Measurements from ENCODE around the gene PCGF3.
A peak's percentile ranks its signal among the peaks of the same experiment; 100 is the strongest.
"Not testable (repeated sequence)": the region's sequence is repeated elsewhere in the genome, so short reads cannot be mapped to it uniquely, and the experiment has no call there.

Gene PCGF3

DNA sequence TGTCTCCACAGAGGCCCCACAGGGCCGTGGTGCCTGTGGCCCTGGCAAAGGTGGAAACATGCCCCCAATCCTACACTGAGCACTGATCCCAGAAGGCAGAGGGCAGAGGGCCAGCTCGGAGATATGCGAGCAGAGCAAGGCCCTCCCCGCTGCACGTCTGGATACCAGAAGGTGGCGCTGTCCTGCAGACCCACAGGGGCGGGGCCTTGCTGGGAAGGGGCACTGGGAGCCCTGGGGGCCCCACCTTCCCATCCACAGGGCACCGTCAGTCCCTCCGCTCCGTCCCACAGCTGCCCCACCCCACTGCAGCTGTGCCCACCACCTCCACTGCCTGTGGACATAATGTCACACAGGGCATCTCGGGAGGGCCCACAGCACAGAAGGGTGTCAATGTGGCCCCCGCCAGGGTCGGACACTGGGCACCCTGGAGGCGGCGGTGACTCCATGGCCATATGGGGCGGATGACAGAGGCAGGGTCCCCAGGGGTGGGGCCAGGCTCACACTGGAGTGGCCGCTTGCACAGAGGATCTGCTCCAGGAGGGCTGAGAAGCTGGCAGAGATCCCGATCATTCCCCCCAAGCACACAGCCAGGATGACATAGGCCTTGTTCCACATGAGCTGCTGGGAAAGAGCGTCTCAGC lies 21.5 kb upstream of the PCGF3 start:
- DNase-seq, result peak; percentile 19

DNA sequence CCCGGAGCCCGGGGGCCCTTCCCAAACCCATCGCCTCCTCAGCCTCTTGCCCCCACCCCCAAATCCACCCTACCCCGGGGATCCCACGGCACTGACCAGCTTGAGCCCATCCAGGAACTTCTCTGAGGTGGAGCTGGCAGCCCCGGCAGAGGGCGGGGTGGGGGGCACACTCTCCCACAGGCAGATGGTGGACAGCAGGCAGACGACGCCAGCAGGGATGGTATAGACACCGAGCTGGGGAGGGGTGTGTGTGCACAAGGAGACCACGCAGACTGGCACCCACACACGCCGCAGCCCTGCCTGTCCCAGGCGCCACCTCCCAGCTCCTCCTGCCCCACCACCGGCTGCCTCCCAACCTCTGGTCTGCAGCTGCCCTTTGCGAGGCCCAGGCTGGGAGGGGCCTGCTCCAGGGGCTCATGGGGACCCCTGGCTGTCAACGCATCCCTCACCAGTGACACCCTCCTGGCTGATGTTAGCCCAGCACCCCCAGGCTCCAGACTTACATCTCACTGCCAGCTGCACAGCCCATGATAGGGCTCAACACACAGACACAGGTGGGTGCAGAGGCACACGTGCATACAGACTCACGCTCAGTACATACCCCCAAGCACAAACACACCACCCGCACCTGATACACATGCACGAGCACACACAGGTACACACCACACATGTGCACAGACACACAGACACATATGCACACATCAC lies 20.9 kb upstream of the PCGF3 start:
- no peak for DNase-seq

DNA sequence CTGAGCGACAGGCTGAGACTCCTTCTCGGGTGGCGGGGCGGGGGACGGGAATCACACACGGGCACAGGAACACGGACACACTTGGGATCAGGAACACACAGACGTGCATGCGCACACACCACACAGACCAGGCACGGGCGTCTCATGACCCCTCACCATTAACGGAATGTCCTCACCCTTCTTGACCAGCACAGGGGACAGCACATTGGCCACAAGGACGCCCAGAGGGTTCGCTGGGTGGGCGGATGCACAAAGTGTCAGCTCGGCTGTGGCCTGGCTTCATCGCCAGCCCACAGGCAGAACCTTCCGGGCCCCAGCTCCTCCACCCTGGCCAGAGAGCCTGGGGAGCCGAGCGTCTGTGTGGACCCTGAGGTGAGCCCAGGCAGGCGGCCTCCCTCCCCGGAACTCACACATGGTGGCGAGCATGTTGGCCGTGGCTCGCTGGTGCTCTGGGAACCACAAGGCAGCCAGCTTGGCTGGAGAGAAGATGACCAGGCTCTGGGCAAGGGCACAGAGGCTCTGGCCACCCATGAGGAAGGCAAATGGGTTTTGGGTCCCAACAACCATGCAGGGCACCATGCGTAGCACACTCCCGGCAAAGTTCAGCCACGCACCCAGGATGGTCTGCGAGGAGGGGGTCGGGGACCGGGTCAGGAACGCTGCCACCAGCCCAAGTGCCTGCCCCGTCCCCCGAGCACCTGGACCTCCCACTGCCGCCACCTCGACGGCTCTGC lies 19.8 kb upstream of the PCGF3 start:
- no peak for DNase-seq

DNA sequence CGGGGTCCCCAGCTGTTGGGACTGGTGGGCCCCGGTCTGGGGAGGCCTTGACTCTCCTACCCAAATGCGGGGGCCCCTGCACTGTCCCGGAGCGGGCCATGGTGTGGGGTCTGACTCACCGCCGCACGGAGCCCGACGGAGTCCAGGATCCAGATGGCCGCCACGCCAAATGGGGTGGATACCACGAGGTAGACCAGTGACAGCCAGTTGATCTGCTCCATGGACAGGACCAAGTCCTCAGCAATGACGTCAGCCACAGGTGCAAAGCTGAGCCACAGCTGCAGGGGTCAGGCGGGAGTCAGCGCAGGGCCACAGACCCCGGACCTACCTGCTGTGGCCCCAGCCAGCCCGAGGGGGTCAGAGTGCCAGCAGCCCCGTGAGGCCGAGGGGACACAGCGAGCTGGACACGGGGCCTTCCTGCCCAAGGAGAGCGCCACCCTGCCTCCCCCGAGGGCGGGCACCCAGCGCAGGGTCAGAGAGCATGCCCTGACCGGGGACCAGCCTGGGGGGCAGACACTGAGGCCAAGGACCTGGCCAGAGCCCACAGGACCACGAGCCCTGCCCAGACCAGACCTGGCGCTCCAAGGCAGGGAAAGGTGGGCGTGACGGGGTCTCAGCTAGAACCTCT lies 19.1 kb upstream of the PCGF3 start:
- no peak for DNase-seq

GRCh38 chr4:687048-687970 lies 18.3 kb upstream of the PCGF3 start:
- DNase-seq, result peak; percentile 88

DNA sequence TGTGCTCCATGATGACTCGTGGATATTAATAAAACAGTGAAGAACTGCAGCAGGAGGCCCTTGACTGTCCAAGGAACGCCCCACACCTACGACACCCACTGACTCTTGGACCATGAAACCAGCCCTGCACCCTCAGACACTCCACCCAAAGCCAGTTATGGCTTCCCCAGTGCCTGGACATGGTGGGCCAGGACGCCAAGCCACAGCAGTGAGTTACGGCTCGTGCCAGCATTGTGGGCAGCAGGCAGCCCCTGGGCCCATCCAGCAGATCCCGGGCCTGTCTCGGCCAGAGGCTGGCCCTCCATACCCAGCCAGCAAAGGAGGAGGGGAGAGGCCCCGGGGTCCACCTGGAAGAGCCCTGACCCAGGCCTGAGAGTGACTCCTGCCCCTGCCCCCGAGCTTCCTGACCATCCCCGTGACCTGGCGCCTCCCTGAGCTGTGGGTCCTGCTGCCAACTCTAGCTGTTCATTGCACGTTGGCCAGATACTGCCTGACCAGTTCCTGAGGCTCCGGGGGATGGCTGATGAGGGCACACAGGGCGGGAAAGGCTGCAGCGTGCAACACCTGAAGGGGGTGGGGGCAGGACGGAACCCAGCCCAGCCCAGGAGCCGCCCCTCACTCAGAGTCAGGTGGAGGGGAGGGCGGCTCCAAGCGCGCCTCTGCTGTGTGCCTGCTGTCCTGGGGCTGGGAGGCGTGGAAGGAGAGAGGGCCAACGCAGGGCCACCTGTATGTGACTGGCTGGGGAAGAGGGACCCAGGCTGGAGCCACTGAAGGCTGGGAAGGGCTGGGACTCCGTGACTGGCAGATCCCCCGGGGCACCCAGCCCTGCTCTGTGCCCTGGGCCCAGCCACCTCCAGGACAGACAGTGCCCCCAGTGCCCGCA lies 17.4 kb upstream of the PCGF3 start:
- no peak for DNase-seq

DNA sequence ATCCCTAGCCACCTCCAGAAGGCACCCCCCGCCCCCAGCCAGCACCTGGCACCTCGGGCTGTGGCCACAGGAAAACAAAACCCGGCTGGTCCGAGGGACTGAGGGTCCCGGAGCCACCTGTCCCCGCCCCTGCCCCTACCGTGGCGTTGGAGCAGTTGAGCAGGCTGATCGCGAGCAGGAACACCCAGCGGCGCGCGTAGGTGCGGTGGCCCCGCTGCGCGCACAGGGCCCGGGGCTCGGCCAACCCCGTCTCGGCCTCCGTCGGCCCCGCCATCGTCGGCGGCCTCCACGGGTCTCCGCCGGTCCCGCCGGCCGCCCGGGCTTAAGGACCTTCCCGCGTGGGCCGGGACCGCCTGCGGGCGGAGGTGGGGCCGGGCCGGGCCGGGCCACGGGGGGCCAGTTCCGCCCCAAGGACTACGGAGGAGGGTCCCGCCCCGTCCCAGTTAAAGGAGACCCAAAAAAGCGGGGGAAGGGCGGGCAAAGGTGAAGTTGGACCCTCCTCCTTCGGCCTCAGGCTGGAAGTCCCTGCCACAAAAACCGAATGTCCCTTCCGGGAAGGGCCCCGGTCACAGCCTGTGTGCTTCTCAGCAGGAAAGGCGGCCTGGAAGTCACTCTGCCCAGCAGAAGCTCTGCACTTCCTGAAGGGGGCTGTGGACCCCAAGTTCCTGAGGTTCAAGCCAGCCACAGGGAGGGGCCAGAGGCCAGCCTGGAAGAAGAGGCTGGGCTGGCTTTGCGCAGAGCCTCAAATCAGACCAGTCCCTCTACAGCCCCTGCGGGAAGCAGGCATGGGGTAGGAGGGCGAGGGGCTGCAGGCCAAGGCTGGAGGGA lies 16.6 kb upstream of the PCGF3 start, which contains the start of gene SLC49A3:
SLC49A3 (minus strand) TSS at position 298 of the 828 bp plus-strand sequence; CDS start at position 274, 24 bp downstream.
- DNase-seq, result no peak

GRCh38 chr4:689723-690122 lies 15.9 kb upstream of the PCGF3 start:
- DNase-seq, result no peak

DNA sequence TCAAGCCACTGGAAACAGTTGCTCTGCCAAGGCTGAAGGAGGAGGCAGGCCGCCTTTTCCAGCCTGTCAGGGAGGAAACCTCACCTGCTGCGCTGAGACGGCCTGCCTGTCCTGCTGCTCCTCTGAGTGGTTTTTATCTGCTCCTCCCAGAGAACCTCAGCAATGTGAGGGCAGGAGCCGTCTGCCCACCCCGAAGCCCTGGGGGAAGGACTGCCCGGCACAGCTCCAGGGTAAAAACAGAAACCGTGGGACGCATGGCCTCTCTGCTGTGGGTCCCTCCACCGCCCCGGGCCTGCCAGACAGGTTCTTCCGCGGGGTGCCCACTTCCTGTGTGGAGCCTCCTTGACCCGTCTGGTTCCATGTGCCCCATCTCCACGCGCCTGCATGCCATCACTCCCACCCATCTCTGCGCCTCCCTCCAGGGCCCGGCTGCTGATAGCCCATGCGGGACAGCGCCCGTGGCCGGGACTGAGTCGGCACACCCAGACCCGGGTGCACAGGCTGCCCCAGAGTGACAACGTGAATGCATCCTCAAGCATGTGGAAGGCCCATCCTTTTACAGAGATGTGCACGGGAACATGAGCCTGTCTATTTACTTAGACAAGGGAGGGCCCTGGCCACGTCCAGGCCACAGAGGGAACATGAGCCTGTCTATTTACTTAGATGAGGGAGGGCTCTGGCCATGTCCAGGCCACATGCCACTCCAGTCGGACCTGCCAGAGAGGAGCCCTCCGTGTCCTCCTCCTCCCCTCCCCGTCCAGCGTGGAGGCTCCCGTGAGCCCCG lies 12.7 kb upstream of the PCGF3 start:
- no peak for DNase-seq

DNA sequence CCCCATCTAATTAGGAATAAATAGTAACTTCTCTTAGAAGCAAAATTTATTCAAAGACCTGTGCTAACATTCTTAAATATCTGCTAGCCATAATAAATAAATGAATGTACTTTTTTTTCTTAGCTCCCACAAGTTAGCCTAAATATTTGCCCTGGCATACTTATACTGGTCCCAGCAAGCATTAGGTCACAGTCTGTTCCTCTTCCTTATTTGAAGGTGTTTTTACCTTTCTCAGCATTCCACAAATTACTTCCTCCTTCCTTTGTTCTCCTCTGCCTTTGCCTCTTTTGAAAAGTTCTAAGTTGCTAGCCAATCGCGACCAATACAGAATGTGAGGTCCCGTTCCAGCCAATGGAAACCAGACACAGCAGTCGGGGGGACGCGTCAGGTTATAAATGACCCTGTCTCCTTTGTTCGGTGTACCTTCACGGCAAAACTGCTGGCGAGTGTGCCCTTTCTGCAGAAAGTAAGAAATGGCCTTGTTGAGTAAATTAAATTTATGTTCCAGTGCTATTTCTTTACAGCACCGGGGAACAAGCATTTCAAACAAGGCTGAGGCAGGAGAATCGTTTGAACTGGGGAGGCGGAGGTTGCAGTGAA lies 11.2 kb upstream of the PCGF3 start:
- DNase-seq, result not testable (repeated sequence)

DNA sequence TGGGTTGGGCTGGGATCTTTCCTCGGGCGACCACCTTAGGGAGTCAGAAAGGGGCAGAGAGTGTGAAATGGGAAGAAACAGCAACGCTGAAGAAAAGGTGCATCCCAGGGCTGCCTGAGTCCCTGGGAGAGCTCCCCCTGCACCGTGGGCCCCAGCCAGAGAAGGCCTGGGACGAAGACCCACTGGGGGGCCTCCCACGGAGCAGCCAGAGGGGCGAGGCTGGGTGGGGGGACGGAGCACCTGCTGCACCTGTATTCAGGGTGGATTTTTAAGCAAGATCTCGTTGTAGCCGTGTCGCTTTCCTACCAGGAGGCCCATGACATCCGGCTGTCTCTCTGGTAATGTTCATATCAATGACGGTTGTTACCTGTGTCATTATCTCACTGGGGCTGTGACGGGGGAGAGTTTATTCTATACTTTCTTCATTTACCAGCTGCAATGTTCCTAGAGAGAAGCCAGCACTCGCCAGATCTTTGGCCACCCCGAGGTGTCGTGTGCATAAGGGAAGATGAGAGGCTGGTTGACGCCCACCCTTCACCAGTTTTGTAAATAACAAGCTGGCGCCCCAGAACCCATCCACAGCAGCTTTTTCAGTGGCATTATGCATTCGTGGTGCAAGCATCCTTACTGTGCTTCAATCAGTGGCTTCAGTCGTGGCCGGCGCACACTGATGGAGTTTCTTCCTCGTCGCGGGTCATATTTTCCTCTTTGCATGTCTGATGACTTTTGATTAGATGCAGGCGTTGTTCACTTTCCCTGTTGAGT lies 5.6 kb upstream of the PCGF3 start:
- DNase-seq, result no peak

DNA sequence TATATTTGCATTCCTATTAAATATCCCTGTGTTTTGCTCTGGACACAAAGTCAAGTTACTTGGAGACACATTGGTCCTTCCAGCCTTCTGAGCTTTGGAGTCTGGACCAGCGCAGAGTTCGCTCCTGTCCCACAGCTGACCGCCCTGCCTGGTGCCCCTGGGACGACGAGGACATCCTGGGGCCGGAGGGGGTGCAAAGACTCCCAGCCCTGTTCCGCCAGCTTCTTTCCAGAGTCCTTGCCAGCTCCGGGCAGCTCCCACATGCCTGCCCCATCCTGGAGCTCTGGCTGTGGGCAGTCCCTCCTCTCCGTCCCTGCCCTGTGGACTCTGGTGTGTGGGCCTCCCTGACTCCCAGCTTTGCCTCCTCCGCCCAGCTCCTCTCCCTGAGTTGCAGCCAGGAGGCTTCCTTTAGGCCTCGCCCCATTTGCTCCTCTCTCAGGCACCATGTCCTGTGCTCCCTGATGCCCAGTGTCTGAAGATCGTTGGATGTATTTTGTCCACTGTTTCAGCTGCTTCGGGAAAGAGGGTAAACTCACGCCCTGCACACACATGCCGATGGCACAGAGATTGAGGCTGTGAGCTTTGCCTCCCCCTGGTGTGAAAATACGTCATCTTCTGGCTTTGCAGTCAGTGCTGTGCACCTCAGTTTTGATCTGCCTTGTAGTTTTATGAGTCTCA lies 4.9 kb upstream of the PCGF3 start:
- DNase-seq, result no peak

GRCh38 chr4:702618-703048 lies 3.0 kb upstream of the PCGF3 start:
- no peak for DNase-seq

GRCh38 chr4:703336-704197 lies 2.1 kb upstream of the PCGF3 start:
- no peak for DNase-seq

DNA sequence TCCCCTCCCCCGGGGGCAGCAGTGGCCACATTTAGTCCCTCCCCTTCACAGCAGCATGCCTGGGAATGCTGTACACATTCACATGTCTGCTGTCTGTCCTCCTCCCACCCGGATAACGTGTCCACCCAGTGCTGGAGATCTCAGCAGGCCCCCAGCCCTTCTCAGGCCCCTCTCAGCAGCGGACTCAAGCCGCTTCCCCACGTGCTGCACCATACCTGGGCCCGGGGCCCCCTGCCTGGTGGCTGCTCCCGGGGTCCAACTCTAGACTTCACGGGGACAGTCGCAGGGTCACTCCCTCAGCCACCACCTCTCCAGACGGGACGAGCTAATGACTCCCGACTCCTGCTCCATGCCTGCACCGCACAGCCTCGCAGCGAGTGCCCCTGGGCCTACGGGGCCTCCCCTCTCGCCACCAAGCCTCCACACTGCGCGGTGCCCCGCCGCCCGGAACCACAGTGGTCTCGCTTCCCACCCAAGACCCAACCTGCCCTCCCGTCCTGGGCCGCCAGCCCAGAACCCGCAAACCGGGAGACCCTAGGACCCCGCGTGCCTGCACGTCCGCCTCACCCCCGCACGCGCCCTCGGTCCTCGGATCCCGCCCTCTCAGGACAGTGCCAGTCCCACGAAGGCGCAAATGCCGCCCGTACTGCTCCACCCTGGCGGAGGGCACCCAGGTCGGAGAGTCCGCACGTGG lies 1.3 kb upstream of the PCGF3 start:
- no peak for DNase-seq

GRCh38 chr4:704971-705277 lies 708 bp upstream of the PCGF3 start:
- DNase-seq, result no peak

All from HCEC 1CT (cell line).